Stomach (tissue), 9 donors: ENCODE data around the gene DPF3. TPM values are rescaled to one million over a fixed set of nuclear protein-coding genes. Genes with fewer than 3 reads are reported as not detected.

Experiments used
- DNase-seq, 2 donors: peaks; one replicate each; pipeline versions ENCODE4 v3.0.0 to v3.0.0-alpha.2; 2013 to 2019
- H3K27ac ChIP-seq, 5 donors: fragments of 200-600 bp in 4 of 5; sonication (generic) in 4 of 5; one replicate each; pipeline ENCODE4 v1.5.1; 2013 to 2019; ENCODE audit warnings: mild to moderate bottlenecking in 1 of 5, moderate library complexity in 1 of 5
- H3K27me3 ChIP-seq, 3 donors: fragments of 200-600 bp; sonication (generic); one replicate each; pipeline ENCODE4 v1.5.1; 2017 to 2019; ENCODE audit warnings: mixed run types in 1 of 3
- H3K36me3 ChIP-seq, 4 donors: fragments of 200-600 bp; sonication (generic); 1 replicate in 3 of 4; 2 replicates in 1 of 4; pipeline ENCODE4 v1.5.1; 2016 to 2019
- H3K4me1 ChIP-seq, 4 donors: fragments of 200-600 bp; sonication (generic); one replicate each; pipeline ENCODE4 v1.5.1; 2016 to 2019
- H3K4me3 ChIP-seq, 4 donors: fragments of 200-600 bp; sonication (generic) in 3 of 4; one replicate each; pipeline ENCODE4 v1.5.1; 2016 to 2019; ENCODE audit warnings: mild to moderate bottlenecking in 1 of 4
- H3K9me3 ChIP-seq, 4 donors: fragments of 200-600 bp; sonication (generic); one replicate each; pipeline ENCODE4 v1.5.1; 2016 to 2019
- CTCF ChIP-seq, 7 experiments: fragments of 450-650 bp in 4 of 7; fragments of 200-600 bp in 3 of 7; sonication (generic) in 3 of 7; IDR thresholded peaks; one replicate each; pipeline ENCODE4 v1.5.1; 2016 to 2019; ENCODE audit warnings: antibody characterized with exemption in 7 of 7, control low read depth in 2 of 7, mild to moderate bottlenecking in 1 of 7
- EP300 ChIP-seq: sonication (generic); formaldehyde crosslinking; IDR thresholded peaks from one replicate; pipeline ENCODE4 v1.6.1; 2017; ENCODE audit warnings: antibody characterized with exemption
- POLR2A ChIP-seq, 4 donors: fragments of 450-650 bp; IDR thresholded peaks; one replicate each; pipeline ENCODE4 v1.6.1; 2016; ENCODE audit warnings: antibody characterized with exemption in 4 of 4, control low read depth in 2 of 4, mild to moderate bottlenecking in 1 of 4, moderate library complexity in 1 of 4
- POLR2AphosphoS5 ChIP-seq, 3 donors: sonication (generic); formaldehyde crosslinking; IDR thresholded peaks; one replicate each; pipeline ENCODE4 v1.6.1; 2016; ENCODE audit warnings: antibody characterized with exemption in 3 of 3
- WGBS, 5 donors: extraction: QIAGEN DNeasy Blood & Tissue Kit in 3 of 5; methylation state at CpG; one replicate each; pipeline versions ENCODE4 v1.1.5 to v1.1.7; 2013 to 2018; 5-methylcytosine and 5-hydroxymethylcytosine counted together
- intact Hi-C: fragments of 100-400 bp; cut with DNase I; formaldehyde crosslinking; loops from one replicate; pipeline ENCODE4 v1.15.1; 2023; ENCODE audit warnings: low total_unique reads
- polyA plus RNA-seq, 3 donors: library from polyadenylated mRNA; stranded (reverse); fragments of 200-250 nt; gene quantifications; one replicate each; pipeline ENCODE4 v1.2.3, GENCODE V29; 2013
- total RNA-seq, 5 donors: library from RNA; depleted of rRNA; stranded (reverse); fragments of >200 nt; gene quantifications; one replicate each; pipeline versions ENCODE4 v1.1.0 to v1.2.3, GENCODE V29; 2014 to 2016
- donor health status: healthy with polysubstance abuse.
- donor health status: Bipolar disorder and iron deficiency.
- donor health status: healthy.

Gene DPF3
- total and polyA plus RNA-seq, 8 donors, result 0.20 to 113 (median 3.7) TPM

- no peak for TF ChIP-seq POLR2AphosphoS5 (IDR thresholded peaks at IDR 0.05)
- TF ChIP-seq CTCF (IDR thresholded peaks at IDR 0.05), result no peak
- no peak for TF ChIP-seq POLR2A (IDR thresholded peaks at IDR 0.05)
- TF ChIP-seq EP300, result no peak
- Histone ChIP-seq H3K4me1 (no peaks in the 10 kb centered on the region), H3K27me3 (peaks cover 0 to 5% (median 0%) of the 10 kb centered on the region in 3 donors), H3K9me3 (no peaks in the 10 kb centered on the region), H3K36me3 (no peaks in the 10 kb centered on the region), H3K4me3 (no peak overlapping the region), H3K27ac (no peak overlapping the region)
- intact Hi-C loops, result no loop called here
- DNase-seq, result no peak
- 92 to 98% (median 95%) methylated on average over 3 of the region's 3 CpGs for WGBS, 5 donors
These were observed 208.4 kb downstream of the DPF3 start for GRCh38 chr14:72685456-72685855.

- no peaks in the 10 kb centered on the region for H3K9me3 ChIP-seq
- H3K36me3 ChIP-seq, result no peaks in the 10 kb centered on the region
- 46 to 75% (median 71%) methylated on average over 2 to 4 of the region's 4 CpGs for WGBS, 5 donors
- peaks cover 0 to 19% (median 0%) of the 10 kb centered on the region in 3 donors for H3K27me3 ChIP-seq
- H3K4me1 ChIP-seq, result no peaks in the 10 kb centered on the region
- intact Hi-C loops, result no loop called here
- TF ChIP-seq POLR2A (IDR thresholded peaks at IDR 0.05) (no peak), CTCF (IDR thresholded peaks at IDR 0.05) (no peak), EP300 (no peak), POLR2AphosphoS5 (IDR thresholded peaks at IDR 0.05) (no peak)
- no peak overlapping the region for H3K27ac ChIP-seq
- DNase-seq, result no peak
- H3K4me3 ChIP-seq, result no peak overlapping the region
These were observed 210.1 kb downstream of the DPF3 start for GRCh38 chr14:72683787-72684186.

GRCh38 chr14:72682188-72682587 lies 211.7 kb downstream of the DPF3 start:
- Histone ChIP-seq H3K4me3 (no peak overlapping the region), H3K27me3 (peaks cover 0 to 19% (median 0%) of the 10 kb centered on the region in 3 donors), H3K9me3 (no peaks in the 10 kb centered on the region), H3K27ac (no peak overlapping the region), H3K4me1 (no peaks in the 10 kb centered on the region), H3K36me3 (no peaks in the 10 kb centered on the region)
- no peak for TF ChIP-seq CTCF (IDR thresholded peaks at IDR 0.05)
- no peak for TF ChIP-seq POLR2AphosphoS5 (IDR thresholded peaks at IDR 0.05)
- TF ChIP-seq EP300, result no peak
- no peak for TF ChIP-seq POLR2A (IDR thresholded peaks at IDR 0.05)
- WGBS, 5 donors, result 84 to 92% (median 87%) methylated on average over 5 of the region's 5 CpGs
- intact Hi-C loops, result no loop called here
- no peak for DNase-seq

- no peaks in the 10 kb centered on the region for H3K36me3 ChIP-seq
- no peak for DNase-seq
- intact Hi-C loops, result no loop called here
- no peaks in the 10 kb centered on the region for H3K4me1 ChIP-seq
- WGBS, 5 donors, result 87 to 90% (median 87%) methylated on average over 7 of the region's 7 CpGs
- no peak overlapping the region for H3K4me3 ChIP-seq
- peaks cover 0 to 19% (median 0%) of the 10 kb centered on the region in 3 donors for H3K27me3 ChIP-seq
- TF ChIP-seq POLR2A (IDR thresholded peaks at IDR 0.05) (no peak), EP300 (no peak), POLR2AphosphoS5 (IDR thresholded peaks at IDR 0.05) (no peak), CTCF (IDR thresholded peaks at IDR 0.05) (no peak)
- no peak overlapping the region for H3K27ac ChIP-seq
- H3K9me3 ChIP-seq, result no peaks in the 10 kb centered on the region
These were observed 212.9 kb downstream of the DPF3 start for GRCh38 chr14:72680853-72681640.
